IPS DF 4.7 (cell line): ENCODE results near the gene MYL6B.
"Not testable (repeated sequence)": the region's sequence is repeated elsewhere in the genome, so short reads cannot be mapped to it uniquely, and the experiment has no call there.

Experiments
- DNase-seq: peaks from one replicate; pipeline ENCODE4 v3.0.0-alpha.2; 2013; ENCODE audit warnings: low spot score; ENCODE audit errors: extremely low read depth

The MYL6B gene

GRCh38 chr12:56152756-56153677 lies 630 bp downstream of the MYL6B start:
- DNase-seq = no peak

DNA sequence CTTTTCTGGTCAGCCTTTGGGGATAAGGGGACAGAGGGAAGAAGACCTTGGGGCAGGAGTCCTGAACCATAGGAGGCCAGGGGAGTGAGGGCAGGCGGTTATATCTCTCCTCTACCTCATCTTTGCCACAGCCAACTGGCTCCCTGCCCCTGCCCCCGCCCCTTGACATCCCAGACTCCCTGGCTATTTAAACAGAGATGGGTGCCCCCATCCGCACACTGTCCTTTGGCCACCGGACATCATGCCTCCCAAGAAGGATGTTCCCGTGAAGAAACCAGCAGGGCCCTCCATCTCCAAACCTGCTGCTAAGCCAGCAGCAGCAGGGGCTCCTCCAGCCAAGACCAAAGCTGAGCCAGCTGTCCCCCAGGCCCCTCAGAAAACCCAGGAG lies 1.3 kb downstream of the MYL6B start:
- DNase-seq = no peak

GRCh38 chr12:56154246-56154771 lies 1.9 kb downstream of the MYL6B start:
- no peak for DNase-seq

DNA sequence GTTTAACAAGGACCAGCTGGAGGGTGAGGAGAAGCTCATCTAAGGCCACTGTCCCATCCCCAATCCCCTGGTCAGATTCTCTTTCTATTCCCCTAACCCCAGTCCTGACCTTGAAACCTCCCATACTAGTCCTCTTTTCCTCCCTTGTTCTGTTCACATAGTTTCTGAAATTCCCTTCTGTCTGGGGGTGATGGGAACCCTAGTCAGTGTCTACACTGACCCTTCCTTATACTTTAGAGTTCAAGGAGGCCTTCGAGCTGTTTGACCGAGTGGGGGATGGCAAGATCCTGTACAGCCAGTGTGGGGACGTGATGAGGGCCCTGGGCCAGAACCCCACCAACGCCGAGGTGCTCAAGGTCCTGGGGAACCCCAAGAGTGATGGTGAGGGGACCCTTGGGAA lies 2.4 kb downstream of the MYL6B start:
- DNase-seq = no peak

DNA sequence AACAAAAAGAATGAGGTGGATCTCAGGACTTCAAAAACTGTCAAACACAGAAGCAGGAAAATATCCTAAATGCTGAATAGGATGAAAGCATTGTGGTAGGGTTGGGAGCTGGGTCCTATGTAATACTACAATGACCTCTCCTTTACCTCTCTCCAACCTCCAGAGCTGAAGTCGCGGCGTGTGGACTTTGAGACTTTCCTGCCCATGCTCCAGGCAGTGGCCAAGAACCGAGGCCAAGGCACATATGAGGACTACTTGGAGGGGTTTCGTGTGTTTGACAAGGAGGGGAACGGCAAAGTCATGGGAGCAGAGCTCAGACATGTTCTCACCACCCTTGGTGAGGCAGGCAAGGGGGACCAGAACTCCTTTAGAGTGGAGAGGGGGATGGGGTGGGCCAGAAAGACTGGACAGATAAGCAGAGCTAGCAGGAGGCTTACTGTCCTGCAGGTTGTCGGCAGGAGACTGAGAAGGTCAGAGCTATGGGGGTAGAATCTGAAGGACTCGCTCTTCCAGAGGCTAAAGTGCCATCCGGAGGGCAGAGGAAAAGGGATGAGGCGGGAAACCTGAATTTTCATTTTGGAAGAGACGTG lies 3.0 kb downstream of the MYL6B start:
- DNase-seq = no peak

DNA sequence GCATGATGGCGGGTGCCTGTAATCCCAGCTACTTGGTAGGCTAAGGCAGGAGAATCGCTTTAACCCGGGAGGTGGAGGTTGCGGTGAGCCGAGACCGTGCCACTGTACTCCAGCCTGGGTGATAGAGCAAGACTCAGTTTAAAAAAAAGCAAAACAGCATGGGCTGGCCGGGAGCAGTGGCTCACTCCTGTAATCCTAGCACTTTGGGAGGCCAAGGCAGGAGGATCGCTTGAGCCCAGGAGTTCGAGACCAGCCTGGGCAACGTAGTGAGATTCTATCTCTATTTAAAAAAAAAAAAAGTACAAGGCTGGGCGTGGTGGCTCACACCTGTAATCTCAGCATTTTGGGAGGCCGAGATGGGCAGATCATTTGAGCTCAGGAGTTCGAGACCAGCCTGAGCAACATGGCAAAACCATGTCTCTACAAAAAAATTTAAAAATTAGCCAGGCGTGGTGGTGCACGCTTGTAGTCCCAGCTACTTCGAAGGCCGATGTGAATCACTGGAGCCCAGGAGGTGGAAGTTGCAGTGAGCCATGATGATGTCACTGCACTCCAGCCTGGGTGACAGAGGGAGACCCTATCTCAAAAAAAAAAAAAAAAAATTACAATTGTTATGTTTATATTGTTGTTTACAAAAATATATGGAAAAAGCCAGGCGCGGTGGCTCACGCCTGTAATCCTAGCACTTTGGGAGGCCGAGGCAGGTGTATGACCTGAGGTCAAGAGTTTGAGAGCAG lies 4.2 kb downstream of the MYL6B start:
- not testable (repeated sequence) for DNase-seq

DNA sequence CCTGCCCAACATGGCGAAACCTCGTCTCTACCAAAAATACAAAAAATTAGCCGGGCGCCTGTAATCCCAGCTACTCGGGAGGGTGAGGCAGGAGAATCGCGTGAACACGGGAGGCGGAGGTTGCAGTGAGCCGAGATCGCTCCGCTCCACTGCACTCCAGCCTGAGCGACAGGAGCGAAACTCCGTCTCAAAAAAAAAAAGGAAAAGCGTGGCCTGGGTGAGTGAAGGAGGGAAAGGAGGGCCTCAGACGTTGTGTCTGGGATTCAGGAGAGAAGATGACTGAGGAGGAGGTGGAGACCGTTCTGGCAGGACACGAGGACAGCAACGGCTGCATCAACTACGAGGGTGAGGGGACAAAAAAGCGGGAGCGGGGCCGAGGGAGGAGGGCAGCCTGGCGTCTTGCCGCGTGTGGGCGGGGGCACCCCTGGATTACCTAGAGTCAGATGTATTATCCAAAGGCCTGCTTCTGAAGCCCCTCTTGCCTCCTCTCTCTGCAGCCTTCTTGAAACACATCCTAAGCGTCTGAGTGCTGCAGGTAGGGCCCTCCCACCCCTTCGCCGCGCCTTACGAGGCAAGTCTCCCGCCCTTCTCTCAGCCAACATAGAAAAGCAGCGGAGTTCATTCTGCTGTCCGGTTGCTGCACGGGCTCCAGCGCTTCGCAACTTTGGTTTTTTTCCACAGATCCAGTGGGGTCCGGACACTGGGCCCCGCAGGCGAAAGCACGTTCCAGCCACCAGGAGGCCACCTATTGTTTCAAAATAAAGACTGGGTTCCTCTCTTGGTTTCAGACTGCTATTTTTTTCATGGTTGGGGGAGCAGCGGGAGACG lies 5.0 kb downstream of the MYL6B start:
- DNase-seq = no peak

DNA sequence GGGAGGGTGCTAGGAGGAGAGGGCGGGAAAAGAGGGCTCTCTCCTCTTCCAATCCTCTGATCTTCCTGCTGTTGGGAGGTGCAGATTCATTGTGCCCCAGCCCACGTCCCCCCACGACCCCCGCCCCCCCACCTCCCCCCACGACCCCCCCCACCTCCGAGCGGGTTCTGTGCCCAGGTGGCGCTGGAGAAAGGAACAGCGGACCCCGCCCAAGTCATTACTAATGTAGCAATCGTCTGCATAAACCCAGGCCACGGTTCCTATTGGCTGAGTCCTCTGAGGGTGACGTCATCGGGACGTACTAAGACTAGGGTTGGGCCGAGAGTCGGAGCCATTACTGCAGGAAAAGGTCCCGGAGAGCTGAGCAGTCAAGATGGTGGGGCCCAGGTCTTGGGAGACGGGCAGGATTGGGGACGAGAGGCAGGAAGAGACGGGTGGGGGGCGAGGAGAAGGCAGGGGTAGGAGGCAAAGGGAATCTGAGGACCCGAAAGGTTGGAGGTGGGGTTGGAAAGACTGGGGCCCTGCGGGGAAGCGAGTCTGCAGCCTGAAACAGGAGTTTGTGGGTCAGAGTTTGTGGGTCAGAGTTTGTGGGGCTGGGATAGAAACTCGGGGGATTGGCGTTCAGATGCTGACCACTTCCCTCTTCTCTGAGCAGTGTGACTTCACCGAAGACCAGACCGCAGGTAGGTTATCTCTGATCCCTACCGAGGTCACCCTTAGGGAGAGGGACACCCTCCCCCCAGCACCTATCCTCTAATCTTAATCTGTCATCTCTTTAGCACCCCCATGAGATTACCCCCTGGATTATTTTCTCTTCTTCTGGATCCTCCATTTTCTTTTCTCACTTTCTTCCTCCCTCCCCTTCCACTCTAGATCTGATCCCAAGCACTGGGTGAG lies 5.9 kb downstream of the MYL6B start, which contains the start of gene MYL6:
Gene MYL6 (plus strand): TSS at position 331 of the 897 bp plus-strand sequence. CDS start 43 bp downstream, at position 374.
- peak; percentile 100 for DNase-seq

GRCh38 chr12:56158926-56159461 lies 6.6 kb downstream of the MYL6B start:
- no peak for DNase-seq

- no peak for DNase-seq
Observed at GRCh38 chr12:56159482-56160192, 7.2 kb downstream of the MYL6B start.

DNA sequence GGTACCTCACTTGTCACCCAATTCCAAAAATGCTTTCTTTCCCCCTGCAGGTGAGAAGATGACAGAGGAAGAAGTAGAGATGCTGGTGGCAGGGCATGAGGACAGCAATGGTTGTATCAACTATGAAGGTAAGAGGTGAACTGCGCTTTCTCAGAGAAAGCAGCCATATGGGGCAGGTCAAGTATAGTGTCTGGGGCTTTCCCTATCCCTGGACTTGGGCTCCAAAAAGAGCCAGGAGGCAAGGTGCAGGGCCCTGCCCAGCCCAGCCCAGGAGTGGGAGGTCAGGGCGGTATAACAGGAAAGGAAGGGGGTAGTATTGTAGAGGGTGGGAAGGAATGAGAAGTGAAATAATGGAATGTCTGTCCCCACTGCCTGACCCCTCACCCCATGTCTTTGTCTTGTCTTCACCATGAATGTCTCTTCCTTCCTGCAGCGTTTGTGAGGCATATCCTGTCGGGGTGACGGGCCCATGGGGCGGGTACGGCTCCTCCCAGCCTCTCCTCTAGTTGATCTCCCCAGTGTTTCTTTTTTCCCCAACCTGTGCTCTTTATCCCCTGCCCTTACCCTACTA lies 7.9 kb downstream of the MYL6B start:
- no peak for DNase-seq

DNA sequence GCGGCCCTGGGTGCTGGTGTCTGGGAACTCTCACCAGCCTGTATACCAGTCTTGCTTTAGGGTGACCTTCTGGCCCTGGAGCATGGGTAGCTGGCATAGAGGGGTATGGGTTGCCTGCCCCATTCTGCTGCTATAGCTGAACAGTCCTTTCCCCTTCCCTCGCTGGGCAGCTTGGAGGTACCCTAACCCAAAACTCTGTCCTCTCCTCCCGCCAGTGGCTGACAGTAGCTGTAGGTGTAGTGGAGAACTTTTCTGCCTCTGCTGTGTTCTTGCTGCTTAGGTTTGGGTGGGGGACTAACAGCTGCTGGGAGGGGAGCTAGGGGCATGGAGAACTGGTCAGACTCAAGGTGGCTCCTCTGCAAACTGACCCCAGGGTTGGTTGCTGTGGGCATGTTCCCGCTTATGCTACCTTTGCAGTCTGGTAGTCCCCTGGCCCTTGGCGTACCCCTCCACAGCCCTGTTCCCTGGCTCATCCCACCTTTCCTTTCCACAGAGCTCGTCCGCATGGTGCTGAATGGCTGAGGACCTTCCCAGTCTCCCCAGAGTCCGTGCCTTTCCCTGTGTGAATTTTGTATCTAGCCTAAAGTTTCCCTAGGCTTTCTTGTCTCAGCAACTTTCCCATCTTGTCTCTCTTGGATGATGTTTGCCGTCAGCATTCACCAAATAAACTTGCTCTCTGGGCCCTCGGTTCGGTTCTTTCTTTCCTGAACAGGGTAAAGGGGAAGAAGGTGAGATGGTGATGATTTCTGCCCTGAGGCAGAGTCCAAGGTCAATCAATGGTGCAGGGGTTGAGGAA lies 8.7 kb downstream of the MYL6B start:
- no peak for DNase-seq

GRCh38 chr12:56161690-56162351 lies 9.4 kb downstream of the MYL6B start:
- no peak for DNase-seq

GRCh38 chr12:56162468-56163290 lies 10.3 kb downstream of the MYL6B start:
- no peak for DNase-seq

- DNase-seq = no peak
Observed at GRCh38 chr12:56163533-56164344, 11.4 kb downstream of the MYL6B start.

DNA sequence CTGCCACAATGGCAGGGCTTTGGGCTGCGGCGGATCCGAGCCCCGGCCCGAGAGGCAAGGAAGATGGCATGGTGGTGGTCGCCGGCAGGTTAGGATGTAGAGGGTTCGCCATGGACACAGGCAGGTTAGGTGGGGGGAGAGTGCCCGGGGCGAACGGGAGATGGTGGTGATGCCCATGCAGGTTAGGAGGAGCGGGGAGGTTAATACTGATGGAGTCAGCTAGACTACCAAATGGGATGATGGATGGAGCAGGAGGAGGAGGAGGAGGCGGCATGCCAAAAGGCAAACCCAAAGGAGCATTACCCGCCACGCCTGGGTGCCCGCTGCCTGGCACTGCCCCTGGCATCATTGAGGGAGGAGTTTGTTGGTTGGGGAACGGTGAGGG lies 11.9 kb downstream of the MYL6B start:
- no peak for DNase-seq
